Measurements from ENCODE around the gene AWAT1.
"Not testable (repeated sequence)": the region's sequence is repeated elsewhere in the genome, so short reads cannot be mapped to it uniquely, and the experiment has no call there.

The AWAT1 gene

DNA sequence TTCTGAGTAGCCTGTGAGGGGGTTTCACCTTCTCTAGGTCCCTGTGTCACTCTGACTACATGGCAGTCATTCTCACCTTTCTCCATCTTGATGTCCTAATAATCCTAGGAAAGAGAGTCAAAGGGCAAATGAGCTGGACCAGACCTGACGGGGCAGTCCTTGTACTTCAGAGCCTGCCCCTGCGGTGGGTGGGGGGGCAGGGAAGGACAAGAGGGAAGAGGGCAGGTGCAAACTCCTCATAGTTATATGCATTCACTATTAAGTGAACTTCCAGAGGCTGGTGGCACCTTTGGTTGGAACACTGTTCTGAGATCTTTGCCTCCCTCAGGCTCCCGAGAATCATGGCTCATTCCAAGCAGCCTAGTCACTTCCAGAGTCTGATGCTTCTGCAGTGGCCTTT lies at the start of gene AWAT1:
TSS of gene AWAT1 (plus strand) at position 301 of the 400 bp plus-strand sequence. CDS start at position 342, 41 bp downstream.
- DNase-seq: no peak

DNA sequence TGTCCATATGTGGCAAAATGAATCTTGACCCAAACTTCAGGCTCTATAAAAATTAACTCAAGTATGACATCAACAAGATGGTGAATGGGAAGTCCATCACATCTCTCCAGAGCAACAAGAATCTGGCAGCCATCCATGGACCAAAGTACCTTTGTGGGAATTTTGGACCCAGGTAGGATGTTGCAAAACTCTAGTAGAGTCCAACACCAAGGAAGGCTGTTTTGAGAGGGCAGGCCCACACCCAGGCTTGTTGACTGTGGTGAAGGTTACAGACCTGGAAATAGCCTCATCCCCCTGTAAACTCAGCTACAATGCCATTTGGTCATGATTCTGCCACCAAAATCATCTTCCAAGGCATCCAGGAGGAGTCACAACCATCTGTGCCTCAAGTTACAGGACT lies 44.2 kb upstream of the AWAT1 start:
- DNase-seq: no peak

DNA sequence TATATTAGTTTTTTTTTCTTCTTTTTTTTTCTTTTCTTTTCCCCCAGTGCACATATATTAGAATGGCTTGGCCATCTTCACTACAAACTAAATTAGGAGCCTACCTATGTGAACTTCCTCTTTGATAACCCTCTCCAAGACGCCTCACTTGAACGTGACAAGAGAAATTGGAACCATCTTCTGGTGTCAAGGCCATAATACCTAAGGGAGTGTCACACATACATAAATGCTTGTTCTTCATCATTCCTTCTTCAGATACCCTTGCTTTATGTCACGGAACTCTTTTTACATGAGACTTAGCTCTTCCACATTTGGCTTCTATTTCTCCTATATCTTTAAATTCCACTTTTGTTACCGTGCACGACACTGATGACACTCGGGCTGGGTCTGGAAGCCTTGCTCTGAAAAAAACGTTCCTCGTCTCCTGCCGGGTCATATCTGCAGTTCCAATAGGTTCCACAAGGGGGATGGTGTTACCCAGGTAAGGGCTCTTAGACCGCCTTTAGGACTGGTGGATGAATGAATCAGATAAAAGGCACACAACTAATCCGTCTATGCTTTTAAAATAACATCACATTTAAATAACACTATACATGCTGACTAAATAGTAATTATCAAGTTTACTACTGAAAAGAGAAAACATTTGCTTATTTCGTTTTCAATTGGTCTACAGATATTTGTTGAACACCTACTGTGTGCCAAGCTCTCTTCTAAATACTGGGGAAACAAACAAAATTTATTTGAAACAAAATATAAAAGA lies 37.3 kb upstream of the AWAT1 start:
- DNase-seq: no peak

DNA sequence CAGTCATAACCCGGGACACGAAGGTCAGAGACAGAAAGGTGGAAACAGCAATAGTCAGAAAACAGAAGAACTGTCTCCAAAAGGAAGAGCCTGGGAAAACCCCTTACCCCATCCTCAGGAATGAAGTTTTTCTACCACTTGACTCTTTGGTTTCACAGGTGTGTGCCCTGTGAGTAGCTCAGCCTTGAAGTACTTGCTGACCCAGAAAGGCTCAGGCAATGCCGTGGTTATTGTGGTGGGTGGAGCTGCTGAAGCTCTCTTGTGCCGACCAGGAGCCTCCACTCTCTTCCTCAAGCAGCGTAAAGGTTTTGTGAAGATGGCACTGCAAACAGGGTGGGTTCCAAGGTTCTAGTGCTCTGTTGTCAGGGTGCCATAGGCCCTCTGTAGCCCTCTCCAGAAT lies 32.7 kb upstream of the AWAT1 start:
- DNase-seq: no peak

DNA sequence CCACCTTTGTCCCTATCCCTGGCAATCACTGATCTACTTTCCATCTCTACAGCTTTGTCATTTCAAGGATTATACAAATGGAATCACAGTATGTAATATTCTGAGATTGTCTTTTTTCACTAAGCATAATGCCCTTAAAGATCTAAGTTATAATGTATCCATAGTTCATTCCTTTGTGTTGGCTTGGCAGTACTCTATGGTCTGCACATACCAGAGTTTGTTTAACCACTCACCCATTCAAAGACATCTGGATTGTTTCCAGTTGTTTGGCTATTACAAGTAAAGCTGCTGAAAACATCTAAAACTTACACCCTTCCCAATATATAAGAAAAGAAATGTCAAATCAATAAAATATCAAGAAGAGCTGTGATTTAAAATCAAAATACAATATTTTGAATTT lies 26.0 kb upstream of the AWAT1 start:
- no peak for DNase-seq

DNA sequence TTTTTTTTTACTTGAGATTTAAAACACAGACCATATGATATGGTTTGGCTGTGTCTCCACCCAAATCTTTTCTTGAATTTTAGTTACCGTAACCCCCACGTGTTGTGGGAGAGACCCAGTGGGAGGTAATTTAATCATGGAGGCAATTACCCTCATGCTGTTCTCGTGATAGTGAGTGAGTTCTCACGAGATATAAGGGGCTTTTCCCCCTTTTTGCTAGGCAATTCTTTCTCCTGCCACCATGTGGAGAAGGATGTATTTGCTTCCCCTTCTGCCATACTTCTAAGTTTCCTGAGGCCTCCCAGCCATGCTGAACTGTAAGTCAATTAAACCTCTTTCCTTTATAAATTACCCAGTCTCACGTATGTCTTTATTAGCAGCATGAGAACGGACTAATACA lies 24.9 kb upstream of the AWAT1 start:
- DNase-seq: not testable (repeated sequence)

DNA sequence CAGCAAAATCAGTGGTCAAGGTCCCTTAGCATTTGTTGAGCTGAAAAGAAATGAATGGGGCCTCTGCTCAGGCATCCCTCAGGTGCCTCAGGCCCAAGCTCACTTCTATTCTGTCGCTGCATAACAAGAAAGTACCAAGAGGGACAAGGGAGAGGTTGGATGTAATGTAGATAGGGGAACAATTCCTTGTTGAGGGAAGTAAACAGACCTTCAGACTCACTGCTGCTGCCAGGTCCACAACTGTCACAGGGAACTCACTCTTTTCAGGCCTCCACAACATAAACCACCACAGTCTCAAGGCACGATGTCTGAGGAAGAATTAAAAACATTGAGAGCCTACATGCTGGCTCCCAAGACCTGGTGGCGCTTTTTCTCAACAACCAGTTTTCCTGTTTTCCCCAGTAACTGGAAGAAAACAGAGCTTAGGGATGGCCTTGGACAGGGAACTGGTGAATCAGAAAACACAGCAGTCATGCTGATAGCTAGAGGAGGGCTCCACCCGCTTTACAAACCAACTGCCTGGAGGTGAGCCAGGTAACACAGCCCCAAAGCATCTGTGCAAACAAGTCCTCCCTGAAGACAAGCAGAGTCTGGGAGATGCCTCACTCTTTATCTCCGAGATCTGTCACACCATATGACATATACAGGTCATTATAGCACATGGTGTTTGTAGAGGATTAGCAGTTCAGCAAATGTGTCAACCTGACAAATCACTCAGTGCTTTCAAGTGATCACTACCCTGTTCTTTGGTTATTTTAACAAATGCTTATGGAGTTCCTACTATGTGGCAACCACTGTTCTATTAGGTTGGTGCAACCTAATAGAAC lies 14.3 kb upstream of the AWAT1 start:
- no peak for DNase-seq

DNA sequence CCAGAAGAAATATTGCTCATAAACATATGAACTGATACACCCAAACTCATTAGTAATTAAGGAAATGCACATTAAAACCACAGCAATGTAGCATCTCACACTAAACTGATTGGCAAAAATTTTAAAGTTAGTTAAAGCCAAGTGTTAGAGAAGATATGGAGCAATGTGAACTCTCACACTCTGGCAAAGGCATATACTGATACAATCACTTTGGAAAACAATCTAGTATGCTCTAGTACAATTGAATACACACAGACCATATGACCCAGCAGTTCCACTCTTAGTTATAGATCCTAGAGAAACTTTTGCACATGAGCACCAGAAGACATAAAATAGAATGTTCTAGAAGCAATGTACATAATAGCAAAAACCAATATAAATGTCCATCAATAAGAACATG lies 8.4 kb upstream of the AWAT1 start:
- no peak for DNase-seq

DNA sequence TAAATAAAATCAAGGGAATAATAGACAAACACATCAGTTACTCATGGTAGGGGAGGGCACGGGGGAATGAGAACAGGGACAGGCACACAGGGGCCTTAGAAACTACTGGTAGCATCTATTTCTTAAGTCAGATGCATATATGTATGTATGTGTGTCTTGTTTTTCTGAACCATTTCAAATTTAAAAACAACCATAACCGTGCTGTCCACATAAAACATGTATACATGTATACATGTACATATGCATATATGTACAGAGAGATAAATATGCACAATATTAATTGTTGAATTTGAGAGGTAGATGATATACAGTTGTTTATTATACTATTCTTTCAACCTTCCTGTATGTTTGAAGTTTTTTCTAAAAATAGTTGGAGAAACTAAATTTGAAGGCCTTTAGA lies 7.8 kb upstream of the AWAT1 start:
- DNase-seq: no peak

DNA sequence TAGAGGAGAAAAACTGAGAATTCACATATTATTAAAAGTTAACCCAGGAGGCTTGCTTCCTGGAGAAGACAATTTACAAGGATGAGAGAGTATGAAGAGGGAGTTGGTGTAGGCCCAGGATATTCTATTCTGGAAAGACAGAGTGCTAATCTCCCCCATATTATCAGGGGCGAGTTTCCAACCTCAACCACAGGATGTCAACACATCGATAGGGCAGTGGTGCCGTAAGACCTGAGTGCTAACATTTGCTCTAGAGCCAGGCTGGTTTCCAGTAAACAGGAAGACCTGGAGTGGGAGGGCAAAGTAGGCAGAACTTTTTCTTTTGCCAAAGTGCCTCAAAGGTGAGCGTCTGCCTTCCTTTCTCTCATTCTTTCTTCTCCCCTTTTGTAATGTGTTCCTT lies 2.8 kb upstream of the AWAT1 start:
- no peak for DNase-seq

DNA sequence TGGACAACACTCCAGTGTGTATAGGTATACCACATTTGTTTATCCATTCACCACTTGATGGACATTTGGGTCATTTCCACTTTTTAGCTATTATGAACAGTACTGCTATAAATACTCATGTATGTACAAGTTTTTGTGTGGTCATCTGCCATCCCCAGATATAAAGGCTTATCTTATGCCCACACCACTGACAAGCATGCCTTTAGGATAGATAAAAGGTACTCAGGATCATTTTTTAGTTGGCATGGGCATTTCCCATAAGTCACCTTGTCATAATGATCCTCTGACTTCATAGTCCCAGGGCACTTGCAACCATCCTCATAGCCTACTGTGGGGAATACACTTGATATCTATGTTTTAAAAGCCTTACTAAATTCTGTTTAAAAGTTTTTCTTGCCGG lies 6.3 kb downstream of the AWAT1 start:
- DNase-seq: no peak

DNA sequence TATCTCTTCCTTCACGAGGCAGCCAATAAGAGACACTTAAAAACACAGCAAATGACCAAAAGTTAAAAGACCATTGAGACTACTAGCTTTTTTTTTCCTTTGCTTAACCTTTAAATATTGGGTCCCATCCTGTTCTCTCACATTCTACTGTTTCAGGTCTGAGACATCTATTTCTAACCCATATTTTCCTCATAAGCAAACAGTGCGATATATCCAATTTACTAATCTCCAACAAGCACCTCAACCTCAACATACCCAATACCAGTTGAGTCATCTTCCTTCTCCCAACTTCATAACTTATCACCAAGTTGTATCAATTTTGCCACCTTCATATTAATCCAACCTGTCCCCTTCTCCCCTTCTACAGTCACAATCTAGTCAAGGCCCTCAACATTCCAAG lies 7.0 kb downstream of the AWAT1 start:
- DNase-seq: no peak

DNA sequence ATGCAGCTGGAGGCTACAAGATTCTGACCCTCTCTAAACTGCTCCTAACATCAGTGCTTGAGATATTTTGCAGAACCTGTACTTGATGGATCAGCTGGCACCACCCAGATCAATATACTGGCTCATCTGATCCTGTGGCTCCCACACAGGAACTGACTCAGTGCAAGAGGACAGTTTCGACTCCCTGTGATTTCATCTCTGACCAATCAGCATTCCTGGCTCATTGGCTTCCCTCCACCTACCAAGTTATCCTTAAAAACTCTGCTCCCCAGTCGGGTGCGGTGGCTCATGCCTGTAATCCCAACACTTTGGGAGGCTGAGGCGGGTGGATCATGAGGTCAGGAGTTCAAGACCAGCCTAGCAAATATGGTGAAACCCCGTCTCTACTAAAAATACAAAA lies 9.1 kb downstream of the AWAT1 start:
- DNase-seq: not testable (repeated sequence)

DNA sequence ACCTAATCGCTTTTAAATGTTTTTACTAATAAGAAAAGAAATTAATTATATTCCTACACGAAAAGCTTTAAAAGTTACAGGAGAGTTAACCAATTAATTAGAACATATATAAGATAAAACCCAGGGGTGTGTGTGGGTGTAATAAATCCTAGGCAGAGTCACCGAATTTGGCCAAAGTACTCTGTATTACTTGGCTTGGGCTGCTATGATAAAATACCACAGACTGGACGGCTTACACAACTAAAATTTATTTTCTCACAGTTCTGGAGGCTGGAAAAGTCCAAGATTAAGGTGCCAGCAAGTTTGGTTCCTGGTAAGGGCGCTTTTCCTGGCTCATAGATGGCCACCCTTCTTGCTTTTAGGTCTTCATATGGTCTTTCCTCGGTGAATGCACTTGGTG lies 10.4 kb downstream of the AWAT1 start:
- no peak for DNase-seq

DNA sequence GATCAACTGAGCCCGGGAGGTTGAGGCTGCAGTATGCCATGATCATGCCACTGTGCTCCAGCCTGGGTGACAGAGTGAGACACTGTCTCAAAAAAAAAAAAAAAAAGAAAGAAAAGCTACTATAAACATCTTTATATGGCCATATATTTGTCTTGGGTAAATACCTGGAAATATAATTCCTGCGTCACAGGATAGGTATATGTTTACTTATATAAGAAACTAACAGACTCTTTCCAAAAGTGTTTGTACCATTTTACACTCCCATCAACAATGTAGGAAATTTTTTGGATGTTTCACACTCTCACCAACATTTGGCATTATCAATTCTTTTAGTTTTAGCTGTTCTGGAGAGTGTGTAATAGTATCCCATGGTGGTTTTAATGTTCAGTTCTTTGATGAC lies 12.8 kb downstream of the AWAT1 start:
- no peak for DNase-seq

DNA sequence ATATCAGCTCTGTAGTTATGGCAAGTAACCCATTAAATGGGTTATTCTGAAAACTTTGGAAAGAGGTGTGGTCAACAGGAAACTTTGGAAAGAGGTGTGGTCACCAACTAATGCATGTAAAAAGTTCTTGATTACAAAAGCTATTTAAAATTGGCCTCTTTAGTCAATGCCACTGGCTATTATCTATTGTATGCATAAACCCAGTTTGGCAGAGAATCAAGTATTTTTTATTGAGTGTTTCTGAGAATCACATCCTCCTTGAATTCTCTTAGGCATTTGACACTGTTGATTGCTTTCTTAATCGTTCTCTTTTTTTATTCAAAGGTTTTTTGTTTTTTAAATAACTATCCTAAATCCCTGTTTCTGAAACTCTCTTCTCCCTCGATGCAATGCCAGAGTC lies 18.0 kb downstream of the AWAT1 start:
- no peak for DNase-seq

DNA sequence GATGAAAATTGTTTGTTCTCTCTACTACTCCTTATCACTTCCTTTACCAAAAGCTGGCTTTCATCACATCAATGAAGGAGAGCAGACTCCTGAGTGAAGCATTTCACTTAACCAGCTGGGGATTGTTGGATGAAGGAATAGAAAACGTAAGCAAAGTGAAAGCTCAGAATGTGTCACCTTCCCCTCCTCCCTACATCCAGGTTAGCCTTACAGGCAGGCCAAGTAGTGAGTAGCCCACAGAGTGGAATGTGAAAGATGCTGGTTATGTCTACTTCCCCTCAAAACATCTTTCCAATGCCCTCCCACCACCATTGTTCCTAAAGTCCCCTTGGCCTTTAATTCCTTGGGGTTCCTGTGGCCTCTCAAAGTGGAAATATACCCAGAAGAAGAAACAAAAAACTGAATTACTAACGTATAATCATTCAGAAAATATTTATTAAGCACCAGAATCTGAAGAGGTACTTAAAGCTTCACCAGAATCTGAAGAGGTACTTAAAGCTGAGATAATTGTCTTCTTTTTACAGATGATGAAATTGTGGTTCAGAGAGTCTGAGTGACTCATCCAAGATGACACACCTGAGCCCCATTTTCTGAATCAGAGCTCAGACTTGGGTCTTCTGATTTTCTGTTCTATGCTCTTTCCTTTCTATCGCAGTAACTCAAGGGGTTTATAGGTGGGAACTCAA lies 19.1 kb downstream of the AWAT1 start:
- DNase-seq: no peak

DNA sequence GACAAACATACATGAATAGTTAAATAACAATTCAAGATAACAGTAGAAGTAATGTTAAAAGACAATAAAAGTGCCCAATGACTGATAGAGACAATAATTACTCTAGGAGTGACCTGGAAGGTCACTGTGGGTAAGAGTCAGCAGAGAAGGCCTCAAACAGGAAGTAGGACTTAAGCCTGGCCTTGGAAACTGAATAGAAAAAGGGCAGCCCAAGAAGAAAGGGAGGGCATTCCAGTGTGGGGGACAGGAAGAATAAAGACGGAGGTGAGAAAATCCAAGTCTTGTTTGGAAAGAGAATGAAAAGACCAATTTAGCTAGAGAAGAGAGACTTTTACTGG lies 19.6 kb downstream of the AWAT1 start:
- no peak for DNase-seq

DNA sequence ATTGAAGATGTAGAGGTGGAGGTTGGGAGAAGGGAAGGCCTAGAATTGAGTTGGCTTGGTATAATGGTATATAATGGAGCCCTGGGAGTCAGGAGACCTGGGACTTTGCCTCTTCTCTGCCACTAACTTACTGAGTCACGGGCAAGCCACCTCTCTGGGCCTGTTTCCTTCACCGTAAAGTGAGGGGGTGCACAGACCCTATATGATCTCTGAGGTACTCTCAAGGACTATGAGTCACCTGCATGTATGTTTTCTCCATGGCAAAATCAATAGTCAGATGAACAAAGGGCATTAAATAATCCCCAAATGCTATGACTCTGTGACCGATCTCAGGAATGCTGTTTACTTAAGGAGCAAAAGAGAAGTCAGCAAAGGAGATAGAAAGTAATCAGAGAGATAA lies 20.5 kb downstream of the AWAT1 start:
- DNase-seq: no peak

DNA sequence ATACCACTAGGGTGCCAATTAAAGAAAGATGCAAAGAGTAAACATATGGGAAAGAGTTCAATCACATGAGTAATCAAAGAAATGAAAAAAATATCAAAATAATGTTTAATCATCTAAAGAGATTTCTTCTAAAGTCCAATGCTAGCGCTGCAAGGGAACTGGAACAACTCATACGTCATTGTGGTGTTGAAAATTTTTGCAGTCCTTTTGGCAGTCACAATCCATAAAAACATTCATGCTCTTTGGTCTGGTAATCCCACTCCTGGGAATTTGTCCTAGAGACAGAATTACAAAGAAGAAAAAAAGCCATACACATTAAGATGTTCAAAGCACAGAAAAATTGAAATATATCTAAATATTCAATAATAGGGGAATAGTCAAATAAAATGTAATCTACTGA lies 21.0 kb downstream of the AWAT1 start:
- DNase-seq: no peak

DNA sequence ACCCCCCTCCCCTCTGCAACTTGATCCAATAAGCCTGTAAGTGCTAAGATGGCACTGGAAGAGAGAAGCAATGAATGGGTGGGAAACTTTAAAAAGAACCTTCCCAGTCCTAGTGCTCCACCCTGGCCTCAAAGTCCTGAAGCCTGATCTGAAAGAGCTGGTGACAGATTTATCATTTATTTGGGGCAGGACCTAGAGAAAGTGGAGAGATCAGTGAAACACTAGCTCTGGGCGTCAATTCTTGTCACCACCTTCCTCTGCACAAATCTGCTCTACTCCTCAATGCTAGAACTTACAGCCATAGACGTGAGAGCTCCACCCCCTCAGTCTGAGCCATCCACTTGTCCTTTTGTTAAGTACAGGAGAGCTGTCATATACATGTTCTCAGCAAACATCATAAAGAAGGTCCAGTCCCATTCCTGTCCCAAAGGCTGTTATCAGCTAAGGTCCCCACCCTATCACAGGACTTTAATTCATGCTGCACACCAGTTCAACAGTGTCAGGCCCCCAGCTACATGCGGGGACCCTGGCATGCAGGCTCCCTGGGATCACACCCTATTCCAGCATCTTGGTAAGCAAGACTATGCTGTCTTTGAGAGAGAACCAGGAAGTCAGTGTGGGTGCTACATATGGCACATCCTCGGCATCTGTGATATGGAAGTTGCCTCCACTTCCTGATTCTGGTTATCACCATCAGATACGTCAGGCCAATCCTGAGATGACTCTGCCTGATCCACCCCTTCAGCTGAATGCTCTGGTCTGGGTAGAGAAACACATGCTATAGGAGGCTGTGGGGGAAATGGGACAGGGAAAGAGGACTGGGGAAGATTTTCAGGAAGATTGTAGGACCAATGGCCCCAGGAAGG lies 23.2 kb downstream of the AWAT1 start:
- DNase-seq: no peak

DNA sequence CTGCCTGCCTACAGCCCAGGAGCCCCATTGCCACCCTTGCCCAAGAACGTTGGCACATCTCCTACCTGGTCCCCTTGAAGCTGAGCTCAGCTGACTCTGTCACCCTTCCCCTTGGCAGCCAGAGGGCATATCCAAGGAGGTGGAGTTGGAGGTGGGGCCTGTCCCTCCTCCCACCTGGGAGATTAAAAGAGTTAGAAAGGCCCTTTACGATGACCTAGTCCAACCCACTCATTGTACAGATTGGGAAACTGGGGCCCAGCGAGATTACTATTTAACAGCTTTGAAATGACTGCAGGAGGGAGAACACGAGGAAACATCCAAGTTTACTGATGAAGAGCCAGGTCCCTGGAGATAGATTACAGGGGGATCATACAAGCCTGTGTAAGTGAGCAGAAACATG lies 25.6 kb downstream of the AWAT1 start, which contains the start of gene P2RY4:
TSS of gene P2RY4 (minus strand) at position 101 of the 400 bp plus-strand sequence. CDS start 580 bp downstream, outside the sequence.
- no peak for DNase-seq

Data from C1 segment of cervical spinal cord (tissue), 14 donors.